Mesodermal cell (in vitro differentiated cells): ENCODE data around the gene CCDC187. TPM values are rescaled to one million over a fixed set of nuclear protein-coding genes. Genes with fewer than 3 reads are reported as not detected.
"Not testable (repeated sequence)": the region's sequence is repeated elsewhere in the genome, so short reads cannot be mapped to it uniquely, and the experiment has no call there.

Source experiments
- H3K27ac ChIP-seq: 2 replicates; pipeline ENCODE4 v1.7.0; 2013; ENCODE audit warnings: mild to moderate bottlenecking, low read depth, low read length, moderate library complexity; ENCODE audit not compliant: severe bottlenecking
- H3K36me3 ChIP-seq: 2 replicates; pipeline ENCODE4 v1.7.1; 2013; ENCODE audit warnings: mild to moderate bottlenecking, low read length, moderate library complexity; ENCODE audit not compliant: control insufficient read depth, insufficient read depth
- H3K4me1 ChIP-seq: one replicate; pipeline ENCODE4 v1.7.1; 2013; ENCODE audit warnings: mild to moderate bottlenecking, low read length; ENCODE audit not compliant: insufficient read depth, control insufficient read depth, poor library complexity, severe bottlenecking
- H3K4me3 ChIP-seq: 2 replicates; pipeline ENCODE4 v1.7.0; 2013; ENCODE audit warnings: low read length, control low read depth, mild to moderate bottlenecking; ENCODE audit not compliant: insufficient read depth, poor library complexity, severe bottlenecking; ENCODE audit errors: extremely low read depth
- H3K9me3 ChIP-seq: 2 replicates; pipeline ENCODE4 v1.7.1; 2013; ENCODE audit warnings: mild to moderate bottlenecking, low read length, moderate library complexity; ENCODE audit not compliant: control insufficient read depth
- WGBS, 2 experiments: methylation state at CpG; one replicate each; pipeline ENCODE4 v1.1.5; 2013; ENCODE audit warnings: missing lambda C conversion rate in 2 of 2; ENCODE audit not compliant: insufficient coverage in 2 of 2; 5-methylcytosine and 5-hydroxymethylcytosine counted together
- polyA plus RNA-seq, 2 experiments: library from polyadenylated mRNA; stranded (reverse); fragments of 50-300 nt; gene quantifications; one replicate each; pipeline ENCODE4 v1.2.3, GENCODE V29; 2013

CCDC187 gene
- not detected for polyA plus RNA-seq (2013, experiment 1 of 2)
- not detected for polyA plus RNA-seq (2013, experiment 2 of 2)

DNA sequence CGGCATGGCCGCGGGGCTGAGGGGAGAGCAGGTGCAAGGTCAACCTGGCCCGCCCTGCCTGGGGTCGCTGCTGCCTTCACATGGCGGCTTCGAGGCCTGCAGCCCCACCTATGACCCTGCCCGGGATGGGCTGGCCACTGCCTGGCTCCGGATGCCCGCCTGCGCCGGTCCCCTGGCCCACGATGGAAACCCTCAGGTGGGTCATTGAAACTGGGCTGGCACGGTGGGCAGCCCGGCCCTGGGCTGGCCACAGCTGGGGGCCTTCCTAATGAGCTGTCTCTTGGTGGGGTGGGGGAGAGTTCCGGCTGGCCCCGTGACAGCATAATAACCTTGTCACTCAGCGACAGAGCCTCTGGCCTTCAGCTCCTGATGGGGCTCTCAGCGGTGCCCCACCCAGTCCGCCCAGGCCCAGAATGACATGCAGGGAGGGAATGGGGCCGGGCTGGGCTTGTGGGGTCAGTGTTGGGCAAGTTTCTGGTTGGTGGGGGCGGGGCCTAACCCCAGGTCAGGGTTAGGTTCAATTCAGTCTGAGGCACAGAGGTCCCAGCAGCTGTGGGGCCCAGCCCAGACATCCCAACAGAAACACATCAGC, at the start of gene CCDC187:
TSS of gene CCDC187 (minus strand) at position 270 of the 592 bp plus-strand sequence. CDS start at position 6, 264 bp downstream.
- Histone ChIP-seq H3K4me1 (no peaks in the 10 kb centered on the region), H3K36me3 (no peaks in the 10 kb centered on the region), H3K27ac (no peak within 1 kb of the TSS), H3K4me3 (no peak within 1 kb of the TSS), H3K9me3 (no peaks in the 10 kb centered on the region)
- 86 to 90% methylated on average over 20 to 22 of the region's 22 CpGs for WGBS, 2 experiments

DNA sequence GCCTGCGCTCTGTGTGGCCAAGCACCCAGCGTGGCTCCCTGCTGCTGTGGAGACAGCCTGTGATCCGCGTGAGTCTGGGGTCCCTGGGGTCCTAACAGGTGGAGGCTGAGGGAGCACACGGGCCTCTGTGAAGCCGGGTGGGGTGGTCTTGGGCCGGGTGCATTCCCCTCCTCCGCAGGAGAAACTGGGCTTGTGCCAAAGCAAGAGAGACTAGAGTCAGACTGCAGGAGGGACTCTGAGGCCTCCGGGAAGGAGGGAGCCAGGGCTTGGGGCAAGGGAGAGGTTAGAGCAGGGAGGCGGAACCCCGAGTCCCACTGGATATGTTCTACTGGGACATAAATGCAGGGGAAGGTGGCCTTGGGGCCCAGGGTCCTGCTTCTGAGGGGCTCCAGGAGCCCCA, 49.2 kb upstream of the CCDC187 start:
- no peak overlapping the region for H3K27ac ChIP-seq
- no peak overlapping the region for H3K4me3 ChIP-seq
- WGBS, 2 experiments: 96 to 98% methylated on average over 11 of the region's 11 CpGs
- H3K36me3 ChIP-seq: peaks cover 18% of the 10 kb centered on the region
- H3K9me3 ChIP-seq: no peaks in the 10 kb centered on the region
- peaks cover 21% of the 10 kb centered on the region for H3K4me1 ChIP-seq

DNA sequence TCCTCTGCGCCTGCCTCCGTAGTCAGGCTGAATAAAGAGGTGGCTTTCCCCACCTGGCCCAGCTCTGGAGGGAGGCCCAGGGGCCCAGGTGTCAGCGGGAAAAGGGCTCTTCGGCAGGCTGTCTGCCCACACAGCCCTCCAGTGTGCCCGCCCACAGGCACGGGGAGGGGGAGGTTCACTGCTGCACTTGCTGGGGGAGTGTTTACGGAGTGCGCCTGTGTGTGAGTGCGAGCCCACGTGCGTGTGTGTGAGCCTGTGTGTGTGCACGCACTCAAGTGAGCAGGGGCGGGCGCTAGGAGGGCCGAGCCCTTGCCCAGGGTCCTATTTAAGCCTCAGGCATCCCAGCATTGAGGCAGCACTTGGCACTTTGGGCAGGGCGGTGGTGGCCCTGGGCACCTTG, 48.8 kb upstream of the CCDC187 start:
- Histone ChIP-seq H3K4me1 (peaks cover 21% of the 10 kb centered on the region), H3K27ac (no peak overlapping the region), H3K36me3 (peaks cover 18% of the 10 kb centered on the region), H3K9me3 (no peaks in the 10 kb centered on the region), H3K4me3 (no peak overlapping the region)
- 83 to 87% methylated on average over 16 of the region's 16 CpGs for WGBS, 2 experiments

DNA sequence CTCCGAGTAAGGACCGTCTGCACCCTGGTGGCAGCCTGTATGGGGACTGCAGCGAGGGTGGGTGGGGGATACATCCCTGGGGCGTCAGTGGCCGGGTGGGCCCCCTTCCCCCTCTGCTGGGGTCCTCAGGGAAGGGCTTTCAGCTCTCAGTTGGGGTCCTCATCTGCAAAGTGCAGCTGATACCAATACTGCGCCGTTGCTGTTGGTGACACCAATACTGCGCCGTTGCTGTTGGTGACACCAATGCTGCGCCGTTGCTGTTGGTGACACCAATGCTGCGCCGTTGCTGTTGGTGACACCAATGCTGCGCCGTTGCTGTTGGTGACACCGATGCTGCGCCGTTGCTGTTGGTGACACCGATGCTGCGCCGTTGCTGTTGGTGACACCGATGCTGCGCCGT, 48.0 kb upstream of the CCDC187 start:
- H3K4me1 ChIP-seq: peaks cover 21% of the 10 kb centered on the region
- H3K27ac ChIP-seq, H3K9me3 ChIP-seq, H3K4me3 ChIP-seq: not testable (repeated sequence)
- WGBS, 2 experiments: 95 to 97% methylated on average over 5 to 13 of the region's 24 CpGs
- H3K36me3 ChIP-seq: peaks cover 16% of the 10 kb centered on the region

DNA sequence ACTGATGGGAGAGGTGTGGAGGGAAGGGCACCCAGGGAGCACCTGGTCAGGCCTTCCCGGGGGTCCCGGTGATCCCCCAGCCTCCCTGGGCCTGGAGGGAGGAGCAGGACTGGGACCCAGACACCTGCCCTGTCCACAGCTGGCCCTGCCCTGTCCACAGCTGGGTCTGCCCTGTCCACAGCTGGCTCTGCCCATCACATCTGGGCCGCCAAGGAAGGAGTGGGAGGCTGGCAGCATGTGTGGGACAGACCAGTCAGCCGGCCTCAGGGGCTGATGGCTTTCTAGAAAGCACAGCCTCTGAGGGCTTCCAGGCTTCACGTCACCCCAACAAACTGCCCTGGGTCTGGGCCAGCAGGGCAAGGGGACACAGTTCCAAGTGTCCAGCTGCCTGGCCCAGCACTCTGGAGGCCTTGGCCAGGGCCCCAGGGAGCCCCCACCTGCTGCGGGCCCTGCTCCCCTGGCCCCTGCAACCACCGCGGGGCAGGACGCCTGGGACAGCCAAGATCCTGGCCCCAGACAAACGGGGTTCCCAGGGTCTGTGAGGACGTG, 47.4 kb upstream of the CCDC187 start:
- Histone ChIP-seq H3K4me3 (no peak overlapping the region), H3K9me3 (no peaks in the 10 kb centered on the region), H3K27ac (no peak overlapping the region), H3K4me1 (peaks cover 21% of the 10 kb centered on the region), H3K36me3 (peaks cover 15% of the 10 kb centered on the region)
- WGBS, 2 experiments: 89 to 94% methylated on average over 11 of the region's 11 CpGs

DNA sequence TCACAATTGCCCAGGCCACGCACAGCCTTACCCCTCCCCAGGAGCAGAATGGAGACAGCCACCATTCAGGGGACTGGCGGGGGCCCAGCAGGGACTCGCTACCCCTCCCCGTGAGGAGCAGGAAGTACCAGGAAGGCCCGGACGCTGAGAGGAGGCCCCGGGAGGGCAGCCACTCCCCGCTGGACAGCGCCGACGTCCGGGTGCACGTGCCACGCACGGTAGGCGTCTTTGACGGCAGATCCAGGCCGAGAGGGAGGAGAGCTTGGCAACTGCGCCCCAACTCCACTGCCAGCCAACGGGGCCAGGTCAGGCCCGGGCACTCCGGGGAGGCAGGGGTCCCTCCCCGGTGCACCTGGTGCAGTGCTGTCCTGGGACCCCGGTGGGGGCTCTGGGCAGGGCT, 45.7 kb upstream of the CCDC187 start:
- H3K4me1 ChIP-seq: peaks cover 13% of the 10 kb centered on the region
- H3K4me3 ChIP-seq: no peak overlapping the region
- WGBS, 2 experiments: 90 to 92% methylated on average over 23 to 24 of the region's 24 CpGs
- peaks cover 16% of the 10 kb centered on the region for H3K36me3 ChIP-seq
- no peaks in the 10 kb centered on the region for H3K9me3 ChIP-seq
- H3K27ac ChIP-seq: no peak overlapping the region

DNA sequence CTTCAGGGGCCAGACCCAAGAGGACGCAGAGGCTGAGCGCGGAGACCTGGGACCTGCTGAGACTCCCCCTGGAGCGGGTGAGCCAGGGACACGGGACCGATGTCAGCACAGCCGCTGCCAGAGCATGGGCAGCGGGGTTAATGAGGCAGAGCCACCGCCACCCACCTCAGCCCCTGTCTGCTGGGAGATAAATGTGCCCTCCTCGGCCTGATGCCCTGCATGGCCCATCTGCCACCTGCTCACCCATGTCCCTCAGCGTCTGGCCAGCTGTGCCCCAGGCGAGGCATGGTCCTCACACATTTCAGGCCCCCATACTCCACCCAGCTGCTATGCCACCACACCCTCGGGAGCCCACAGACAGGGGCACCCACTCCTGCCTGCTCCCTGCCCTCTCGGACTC, 44.8 kb upstream of the CCDC187 start:
- 93 to 98% methylated on average over 10 of the region's 14 CpGs for WGBS, 2 experiments
- H3K36me3 ChIP-seq: peaks cover 23% of the 10 kb centered on the region
- no peaks in the 10 kb centered on the region for H3K9me3 ChIP-seq
- H3K27ac ChIP-seq: no peak overlapping the region
- H3K4me1 ChIP-seq: peaks cover 5% of the 10 kb centered on the region
- no peak overlapping the region for H3K4me3 ChIP-seq

DNA sequence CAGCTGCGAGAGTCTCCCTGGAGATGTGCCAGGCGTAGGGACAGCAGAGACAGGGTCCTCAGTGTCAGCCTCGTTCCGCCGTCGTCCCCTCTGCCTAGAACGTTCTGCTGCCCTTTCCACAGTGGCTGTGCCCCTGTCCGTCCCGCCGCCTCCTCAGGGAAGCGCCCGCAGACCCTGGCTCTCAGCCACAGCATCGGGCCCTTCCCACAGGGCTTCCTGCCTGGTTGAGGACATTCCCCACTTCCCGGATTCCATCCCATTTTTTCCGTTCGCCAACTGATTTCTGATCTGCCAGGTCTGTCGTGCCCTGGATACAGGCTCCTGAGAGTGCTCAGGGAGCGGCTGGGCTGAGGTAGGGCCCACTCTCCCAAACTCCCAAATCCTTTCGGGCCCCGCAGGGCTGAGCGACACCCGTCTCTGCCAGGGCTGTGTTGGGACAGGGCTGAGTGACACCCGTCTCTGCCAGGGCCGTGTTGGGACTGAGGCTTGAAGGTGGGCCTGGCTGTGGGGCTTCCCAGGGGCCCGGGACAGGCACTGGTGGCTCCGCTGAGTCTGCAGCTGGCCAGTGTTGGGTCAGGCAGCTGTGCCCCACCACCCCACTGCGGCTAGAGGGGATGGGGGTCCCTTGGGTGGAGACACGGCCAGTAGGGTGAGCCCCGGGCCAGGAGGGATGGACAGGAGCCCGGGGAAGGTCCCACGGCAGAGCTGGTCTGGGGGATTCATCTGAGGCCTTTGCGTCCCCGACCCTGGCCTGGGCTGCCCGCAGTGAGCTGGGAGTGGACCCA, 43.8 kb upstream of the CCDC187 start:
- Histone ChIP-seq H3K36me3 (peaks cover 24% of the 10 kb centered on the region), H3K4me1 (peaks cover 10% of the 10 kb centered on the region)
- WGBS, 2 experiments: 90 to 91% methylated on average over 24 to 33 of the region's 34 CpGs

DNA sequence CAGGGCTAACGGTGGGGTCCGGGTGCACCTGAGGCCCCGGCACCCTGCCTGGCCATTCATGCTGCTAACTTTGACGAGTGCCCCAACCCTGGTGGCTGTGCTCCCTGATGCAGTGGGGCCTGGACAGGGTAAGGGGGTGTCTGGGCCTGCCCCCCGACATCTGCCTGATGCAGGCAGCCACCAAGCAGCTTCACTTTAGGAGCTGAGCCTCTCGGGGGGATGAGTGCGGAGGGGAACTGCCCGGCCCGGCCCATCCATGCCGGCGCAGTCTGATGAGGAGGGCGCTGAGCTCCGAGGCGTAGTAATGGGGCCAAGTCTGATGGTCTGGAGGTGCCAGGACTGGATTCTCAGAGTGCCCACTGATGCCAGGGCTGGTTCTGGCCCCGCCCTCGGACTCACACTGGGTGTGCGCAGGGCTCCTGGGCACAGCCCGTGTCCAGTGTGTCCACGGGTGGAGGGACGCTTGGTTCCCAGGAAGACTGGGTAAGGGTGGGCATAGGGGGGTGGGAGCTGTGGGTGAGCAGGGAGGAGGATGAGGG, 43.1 kb upstream of the CCDC187 start:
- 91 to 95% methylated on average over 14 to 15 of the region's 20 CpGs for WGBS, 2 experiments
- peaks cover 14% of the 10 kb centered on the region for H3K4me1 ChIP-seq
- H3K4me3 ChIP-seq: no peak overlapping the region
- no peak overlapping the region for H3K27ac ChIP-seq
- H3K9me3 ChIP-seq: no peaks in the 10 kb centered on the region
- H3K36me3 ChIP-seq: peaks cover 24% of the 10 kb centered on the region

More for the DNA sequence above, 43.8 kb upstream of the CCDC187 start:
- no peaks in the 10 kb centered on the region for H3K9me3 ChIP-seq
- no peak overlapping the region for H3K4me3 ChIP-seq
- H3K27ac ChIP-seq: no peak overlapping the region

DNA sequence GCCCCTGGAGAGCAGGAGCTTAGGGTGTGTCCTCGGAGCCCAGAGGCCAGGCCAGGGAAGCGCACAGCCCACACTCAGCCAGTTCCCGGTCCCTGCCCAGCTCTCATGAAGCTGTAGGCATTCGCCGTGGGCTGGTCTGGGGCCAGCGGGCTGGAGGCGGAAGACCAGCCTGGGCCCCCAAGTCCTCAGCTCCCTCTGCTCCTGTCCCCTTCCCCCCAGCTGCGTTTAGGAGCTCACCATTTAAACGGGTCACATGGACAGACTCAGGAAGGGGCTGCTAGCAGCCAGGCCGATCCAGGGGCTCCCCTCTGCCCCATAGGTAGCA, 42.2 kb upstream of the CCDC187 start:
- peak overlapping the region; percentile 6 for H3K27ac ChIP-seq
- WGBS, 2 experiments: 75 to 85% methylated on average over 10 of the region's 10 CpGs
- H3K4me3 ChIP-seq: no peak overlapping the region

More for the DNA sequence above, 42.2 kb upstream of the CCDC187 start:
- H3K4me1 ChIP-seq: peaks cover 17% of the 10 kb centered on the region
- H3K36me3 ChIP-seq: peaks cover 24% of the 10 kb centered on the region
- H3K9me3 ChIP-seq: no peaks in the 10 kb centered on the region
